ENCODE measurements around the gene USP46.
A peak's percentile ranks its signal among the peaks of the same experiment; 100 is the strongest.

Gene USP46

DNA sequence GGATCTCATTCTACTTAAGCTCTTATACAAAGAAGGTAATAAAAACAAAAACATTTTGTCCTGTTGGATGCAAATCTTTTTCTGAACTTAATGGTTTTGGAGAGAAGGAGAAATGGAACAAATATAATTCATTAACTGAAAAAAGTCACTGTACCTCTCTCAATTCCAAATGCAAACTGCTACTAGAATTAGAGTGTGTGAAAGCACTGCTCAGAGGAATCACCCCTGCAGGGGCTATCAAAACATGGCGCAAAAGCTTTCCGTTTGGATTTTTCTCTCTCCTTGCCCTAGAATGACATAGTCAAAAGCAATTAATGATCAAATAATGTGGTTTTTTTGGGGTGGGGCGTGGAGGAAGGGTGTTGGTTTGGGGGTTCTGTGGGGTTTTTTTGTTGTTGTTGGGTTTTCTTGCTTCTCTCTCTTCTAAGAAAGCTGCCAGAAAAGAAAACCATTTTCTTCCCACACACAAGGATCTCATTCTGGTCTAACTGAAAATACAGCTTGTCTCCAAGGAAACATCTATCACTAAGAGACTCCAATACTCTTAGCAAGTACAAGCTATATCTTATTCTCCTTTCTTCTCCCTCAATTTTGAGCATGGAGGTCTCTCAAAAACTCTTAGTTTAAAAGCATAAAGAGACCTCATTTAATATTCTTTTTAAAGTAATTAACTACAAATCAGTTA lies 41.6 kb downstream of the USP46 start:
- no peak for DNase-seq

DNA sequence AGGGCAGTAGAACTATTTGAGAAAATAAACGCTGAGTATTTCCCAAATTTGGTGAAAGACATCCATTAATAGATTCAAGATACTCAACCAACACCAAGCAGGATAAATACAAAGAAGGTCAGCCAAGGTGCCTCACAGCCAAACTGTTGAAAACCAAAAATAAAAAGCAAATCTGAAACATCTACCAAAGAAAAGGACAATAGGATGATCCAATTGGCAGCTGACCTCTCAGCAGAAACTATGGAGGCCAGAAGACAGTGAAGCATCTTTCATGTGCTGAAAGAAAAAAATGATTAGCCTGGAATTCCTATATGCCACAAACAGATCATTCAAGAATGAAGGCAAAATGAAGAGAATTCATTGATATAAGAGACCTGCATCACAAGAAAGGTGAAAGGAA lies 44.9 kb downstream of the USP46 start:
- DNase-seq: no peak

DNA sequence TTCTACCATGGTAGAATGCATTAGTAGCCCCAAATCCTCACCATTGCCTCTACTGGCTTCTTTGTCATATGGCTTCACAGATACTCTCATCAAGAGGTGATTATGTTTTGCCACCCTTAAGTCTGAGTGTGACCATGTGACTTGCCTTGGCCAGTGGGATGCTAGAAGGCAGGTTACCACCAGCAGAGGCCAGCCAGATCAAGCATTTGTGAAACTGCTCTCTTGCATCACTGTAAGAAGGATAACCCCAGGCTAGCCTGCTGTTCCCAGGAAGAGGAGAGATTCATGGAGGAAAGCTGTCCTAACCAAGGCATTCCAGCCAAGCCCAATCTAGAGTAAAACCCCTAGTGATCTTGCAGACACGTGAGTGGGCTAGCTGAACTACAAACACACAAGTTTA lies 46.8 kb downstream of the USP46 start:
- no peak for DNase-seq

DNA sequence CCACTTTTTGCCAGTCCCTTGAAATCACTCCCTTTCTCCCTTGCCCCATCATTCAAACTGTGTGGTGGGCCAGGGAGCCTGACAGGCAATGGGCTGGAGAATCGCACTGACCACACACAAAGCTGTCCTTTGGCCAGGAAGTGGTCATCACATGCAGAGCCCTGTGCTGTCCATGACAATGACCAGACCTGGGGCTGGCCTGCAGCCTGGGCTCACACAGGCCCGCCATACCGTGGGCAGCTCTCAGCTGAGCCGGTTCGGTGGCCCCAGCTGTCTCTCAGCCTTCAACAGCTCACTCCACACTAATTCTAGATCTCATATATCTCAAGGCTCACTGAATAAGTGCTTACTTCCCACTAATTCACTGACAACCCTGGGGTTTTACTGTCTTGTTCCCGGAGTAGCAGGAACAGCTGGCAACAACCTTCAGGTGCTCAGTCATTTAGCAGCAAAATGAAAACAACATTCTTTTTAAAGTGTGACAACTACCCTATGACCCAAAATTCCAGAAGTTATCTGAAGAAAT lies 48.0 kb downstream of the USP46 start:
- DNase-seq: no peak

DNA sequence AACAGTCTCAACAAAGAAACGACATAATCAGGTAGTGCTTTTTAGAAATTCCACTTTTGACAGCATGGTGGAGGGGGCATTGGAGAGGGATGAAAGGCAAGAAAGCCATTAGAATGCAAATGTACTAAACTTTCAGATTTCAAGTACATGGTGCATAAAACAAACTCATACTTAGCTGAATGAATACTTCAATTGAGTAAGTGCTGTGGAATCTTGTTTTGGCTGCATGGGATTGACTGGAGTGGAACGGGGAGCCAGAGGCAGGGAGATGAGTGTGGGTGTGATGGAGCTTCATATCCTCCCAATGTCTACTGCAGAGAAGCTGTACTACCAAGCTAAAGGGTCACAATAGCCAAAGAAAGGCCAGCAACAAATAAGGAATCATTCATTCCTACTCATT lies 52.4 kb downstream of the USP46 start:
- no peak for DNase-seq

DNA sequence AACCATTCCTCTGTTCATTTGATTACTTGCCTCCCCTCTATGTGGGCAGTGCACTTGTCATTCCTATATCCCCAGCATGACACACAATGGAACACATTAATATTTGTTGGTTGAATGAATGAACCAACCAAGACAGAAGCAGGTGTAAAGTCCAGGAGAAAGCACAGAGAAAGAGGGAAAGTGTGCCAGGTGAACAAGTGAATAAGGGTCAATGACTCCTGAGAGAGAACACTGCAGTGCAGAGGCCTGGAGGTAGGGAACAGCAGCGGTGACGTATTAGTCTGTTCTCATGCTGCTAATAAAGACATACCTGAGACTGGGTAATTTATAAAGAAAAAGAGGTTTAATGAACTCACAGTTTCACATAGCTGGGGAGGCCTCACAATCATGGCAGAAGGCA lies 53.1 kb downstream of the USP46 start:
- no peak for DNase-seq

DNA sequence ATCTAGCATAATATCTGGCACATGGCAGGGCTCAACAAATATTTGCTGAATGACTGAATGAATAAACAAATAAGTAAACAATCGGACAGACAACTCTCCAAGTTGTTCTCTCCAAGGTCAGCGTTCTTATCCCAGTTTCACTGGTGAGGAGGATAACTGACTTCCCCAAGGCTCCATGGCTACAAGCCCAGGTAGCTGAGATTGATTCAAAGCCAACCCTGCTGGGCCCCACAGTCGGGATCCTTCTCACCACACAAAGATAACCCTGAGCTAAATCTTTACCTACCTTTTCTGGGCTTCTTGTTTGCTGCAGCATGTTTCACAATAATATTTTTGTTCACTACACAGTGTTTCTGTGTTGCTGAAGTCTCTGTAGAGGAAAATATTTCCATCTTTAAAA lies 54.9 kb downstream of the USP46 start:
- no peak for DNase-seq

- no peak for DNase-seq
These were observed 58.8 kb downstream of the USP46 start for GRCh38 chr4:52600275-52600674.

DNA sequence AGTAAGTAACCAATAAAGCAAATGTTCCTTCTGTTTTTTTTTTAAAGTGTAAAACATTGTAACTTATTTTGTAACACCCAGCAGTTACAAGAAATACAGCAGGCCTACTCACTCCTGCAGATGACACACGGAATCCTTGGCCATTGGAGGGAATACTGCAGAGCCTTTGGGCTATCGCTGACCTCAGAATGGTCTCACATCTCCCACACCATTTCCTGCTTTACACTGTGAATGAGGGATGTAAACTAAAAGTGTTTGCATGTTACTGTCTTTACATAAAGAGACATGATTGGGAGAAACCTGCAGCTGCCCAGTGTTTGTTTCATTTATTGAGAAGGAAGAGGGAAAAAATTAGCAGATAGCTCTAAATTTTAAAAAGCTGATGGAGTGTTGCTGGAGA lies 64.1 kb downstream of the USP46 start:
- DNase-seq: no peak

- no peak for DNase-seq
These were observed 66.8 kb downstream of the USP46 start for GRCh38 chr4:52592287-52592686.

GRCh38 chr4:52588771-52589591 lies 70.1 kb downstream of the USP46 start:
- peak; percentile 36 for DNase-seq

DNA sequence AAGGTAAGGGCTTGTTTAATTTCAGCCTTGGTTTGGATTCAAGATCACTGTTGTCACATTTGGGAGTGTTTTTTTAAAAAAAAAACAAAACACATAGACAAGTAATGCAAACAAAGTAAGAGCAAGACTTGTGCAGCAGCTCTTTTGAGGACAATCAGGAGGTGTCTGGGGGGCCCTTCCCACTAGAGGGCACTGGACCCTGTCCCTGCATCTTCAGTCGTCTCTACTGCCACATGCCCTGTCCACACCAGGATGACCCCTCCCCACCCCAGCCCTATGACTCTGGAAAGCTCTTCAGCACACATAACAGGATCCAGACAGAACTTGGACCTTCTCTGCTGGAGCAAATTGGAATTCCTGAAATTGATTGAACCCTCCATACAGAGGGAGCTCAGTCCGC lies 71.0 kb downstream of the USP46 start:
- no peak for DNase-seq

GRCh38 chr4:52586069-52586468 lies 73.0 kb downstream of the USP46 start:
- DNase-seq: no peak

DNA sequence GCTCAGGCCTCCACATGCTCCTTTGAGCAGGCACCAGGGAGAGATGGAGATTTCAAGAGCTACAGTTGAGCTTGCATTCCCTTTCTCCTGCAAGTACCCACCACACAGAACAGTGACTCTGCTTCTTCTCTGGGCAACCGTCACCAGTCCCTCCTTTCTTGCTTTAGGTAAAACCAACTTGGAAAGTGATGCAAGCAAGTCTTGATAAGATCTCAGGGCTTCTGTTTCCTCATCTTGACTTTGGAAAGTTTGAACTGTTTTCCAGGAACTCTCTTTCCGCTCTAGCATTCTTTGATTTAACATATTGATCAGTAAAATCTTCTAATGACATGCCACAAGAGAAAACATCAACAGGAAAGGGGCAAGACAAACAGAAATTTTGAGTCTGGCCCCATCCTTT lies 73.7 kb downstream of the USP46 start:
- DNase-seq: no peak

DNA sequence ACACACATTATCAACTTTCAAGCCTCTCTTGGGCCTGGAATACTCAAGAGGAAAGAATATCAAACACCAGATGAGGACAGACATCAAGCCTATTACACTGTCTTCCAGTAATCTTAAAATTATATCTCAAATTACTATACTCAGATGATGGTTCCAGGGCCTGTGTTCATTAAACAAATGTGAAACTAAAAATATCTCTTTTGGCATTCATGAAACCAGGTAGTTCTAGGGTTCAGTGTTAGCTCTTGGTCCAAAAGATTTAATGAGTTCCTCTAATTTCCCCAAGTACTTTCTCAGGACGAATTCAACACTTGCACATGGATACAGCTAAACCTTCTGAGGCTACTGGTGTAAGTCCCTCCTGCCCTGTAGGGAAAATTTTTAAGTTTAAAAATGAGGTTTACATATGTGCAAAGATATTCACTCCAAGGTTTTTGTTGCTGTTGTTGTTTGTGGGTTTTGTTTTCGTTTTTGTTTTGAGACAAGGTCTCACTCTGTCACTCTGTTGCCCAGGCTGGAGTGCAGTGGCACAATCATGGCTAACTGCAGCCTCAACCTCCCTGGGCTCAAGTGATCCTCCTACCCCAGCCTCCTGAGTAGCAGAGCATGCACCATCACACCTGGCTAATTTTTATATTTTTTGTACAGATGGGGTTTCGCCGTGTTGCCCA lies 79.4 kb downstream of the USP46 start:
- no peak for DNase-seq

GRCh38 chr4:52578951-52579350 lies 80.2 kb downstream of the USP46 start:
- no peak for DNase-seq

DNA sequence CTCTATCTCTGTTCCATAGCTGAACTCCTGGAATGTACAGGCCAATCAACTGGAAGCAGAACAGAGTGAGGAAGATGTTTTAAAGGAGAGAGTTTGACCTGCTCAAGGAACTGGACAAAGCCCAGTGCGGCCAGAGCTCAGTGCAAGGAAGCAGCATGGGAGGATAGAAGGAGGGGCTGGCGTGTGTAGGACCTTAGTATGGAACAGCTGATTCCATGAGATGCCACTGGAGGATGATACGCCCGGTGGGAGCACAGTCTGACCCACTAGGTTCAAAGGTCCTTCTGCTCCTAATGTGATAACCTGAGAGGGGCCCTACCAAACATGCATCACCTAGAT lies 81.5 kb downstream of the USP46 start:
- no peak for DNase-seq

DNA sequence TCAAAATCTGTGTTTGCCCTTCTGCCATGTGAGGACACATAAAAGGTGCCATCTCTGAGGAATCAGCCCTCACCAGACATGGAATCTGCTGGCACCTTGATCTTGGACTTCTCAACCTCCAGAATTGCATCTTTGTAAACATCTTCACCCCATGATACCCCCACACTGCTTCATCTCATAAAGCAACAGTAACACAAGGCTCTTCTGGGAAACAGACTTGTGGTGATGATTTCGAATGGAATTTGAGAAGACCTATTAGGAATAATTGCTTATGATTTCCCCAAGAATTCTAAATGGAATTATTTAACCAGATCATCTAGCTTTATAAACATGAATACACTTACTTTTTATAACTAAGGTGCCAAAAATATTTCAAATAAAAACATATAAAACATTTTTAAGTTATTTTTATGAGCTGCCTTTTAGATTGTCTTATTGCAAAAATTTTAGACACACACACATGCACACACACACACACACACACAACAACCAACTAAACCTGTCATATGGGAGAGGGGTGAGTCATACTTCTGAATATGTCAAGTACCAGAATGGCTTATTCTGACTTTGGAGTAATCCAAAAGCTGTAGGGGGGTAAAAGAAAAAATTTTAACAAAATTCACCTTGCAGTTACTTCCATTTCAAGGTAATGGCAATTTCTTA lies 82.0 kb downstream of the USP46 start:
- no peak for DNase-seq

DNA sequence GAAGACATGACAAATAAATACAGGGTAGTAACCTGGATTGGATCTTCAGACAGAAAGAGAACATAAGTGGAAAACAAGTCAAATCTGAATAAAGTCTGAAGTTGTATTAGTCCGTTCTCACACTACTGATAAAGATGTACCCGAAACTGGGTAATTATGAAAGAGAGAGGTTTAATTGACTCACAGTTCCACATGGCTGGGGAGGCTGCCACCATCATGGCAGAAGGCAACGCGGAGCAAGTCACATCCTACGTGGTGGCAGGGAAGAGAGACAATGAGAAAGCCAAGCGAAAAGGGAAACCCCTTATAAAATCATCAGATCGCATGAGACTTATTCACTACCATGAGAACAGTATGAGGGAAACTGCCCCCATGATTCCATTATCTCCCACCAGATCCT lies 82.8 kb downstream of the USP46 start:
- DNase-seq: no peak

DNA sequence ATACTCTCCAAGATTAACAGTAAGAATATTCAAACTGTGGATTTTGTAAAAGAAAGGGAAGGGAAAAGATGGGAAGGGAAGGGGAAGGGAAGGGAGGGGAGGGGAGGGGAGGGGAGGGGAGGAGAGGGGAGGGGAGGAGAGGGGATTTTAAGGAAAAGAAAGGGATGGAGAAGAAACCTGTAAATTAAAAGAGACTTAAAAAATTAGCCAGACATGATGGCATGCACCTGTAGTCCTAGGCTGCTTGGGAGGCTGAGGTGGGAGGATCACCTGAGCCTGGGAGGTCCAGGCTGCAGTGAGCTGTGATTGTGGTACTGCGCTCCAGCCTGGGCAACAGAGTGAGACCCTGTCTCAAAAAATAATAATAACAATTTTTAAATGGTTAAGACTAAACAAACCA lies 83.7 kb downstream of the USP46 start:
- DNase-seq: no peak

DNA sequence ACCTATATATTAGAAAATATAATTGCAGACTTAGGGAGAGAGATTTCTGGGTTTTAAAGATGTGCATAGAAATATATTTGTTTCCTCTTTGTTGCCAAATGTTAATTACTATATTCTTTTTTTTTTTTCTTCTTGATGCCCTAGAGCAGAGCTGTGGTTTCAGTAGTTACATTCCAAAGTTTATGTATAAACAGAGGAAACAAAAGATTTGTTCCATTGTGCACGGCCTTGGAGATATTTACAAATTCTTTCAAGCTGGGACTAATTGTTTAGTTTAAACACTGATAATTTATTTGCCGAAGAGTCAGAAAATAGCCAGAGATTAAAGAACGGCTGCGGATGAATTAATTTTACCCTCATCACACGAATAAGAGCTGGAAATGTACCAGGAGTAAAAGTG lies 85.1 kb downstream of the USP46 start:
- no peak for DNase-seq

DNA sequence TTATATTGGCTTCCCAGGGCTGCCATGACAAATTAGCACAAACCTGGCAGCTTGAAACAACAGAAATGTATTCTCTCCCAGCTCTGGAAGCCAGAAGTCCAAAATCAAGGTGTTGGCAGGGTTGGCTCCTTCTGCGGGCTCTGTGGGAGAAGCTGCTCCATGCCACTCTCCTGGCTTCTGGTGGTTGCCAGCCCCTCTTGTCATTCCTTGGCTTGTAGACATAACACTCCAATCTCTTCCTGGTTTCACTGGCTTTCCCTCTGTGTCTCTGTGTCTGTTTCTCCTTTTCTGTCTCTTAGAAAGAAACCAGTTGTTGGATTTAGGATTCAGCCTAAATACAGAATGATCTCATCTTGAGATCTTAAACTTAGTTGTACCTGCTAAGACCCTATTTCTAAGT lies 85.5 kb downstream of the USP46 start:
- no peak for DNase-seq

DNA sequence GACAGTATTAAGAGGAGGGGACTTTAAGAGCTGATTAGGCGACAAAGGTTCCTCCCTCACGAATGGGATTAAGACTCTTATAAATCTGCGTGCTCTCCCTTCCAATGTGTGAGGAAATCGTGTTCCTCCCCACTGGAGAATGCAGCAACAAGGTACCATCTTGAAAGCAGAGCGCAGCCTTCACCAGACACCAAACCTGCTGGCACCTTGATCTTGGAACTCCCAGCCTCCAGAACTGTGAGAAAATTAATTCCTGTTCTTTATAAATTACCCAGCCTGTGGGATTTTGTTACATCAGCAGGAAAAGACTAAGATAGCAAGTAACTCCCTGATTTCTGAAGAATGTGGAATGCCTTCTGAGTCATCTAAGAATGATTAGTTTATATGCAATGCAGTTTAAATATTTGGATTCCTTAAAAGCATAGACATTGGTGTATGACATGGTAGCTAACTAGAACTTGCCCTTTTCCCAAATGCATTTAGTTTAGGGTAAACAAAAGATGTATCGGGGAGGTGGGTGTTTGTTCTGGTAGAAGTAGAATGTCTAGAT lies 86.1 kb downstream of the USP46 start:
- no peak for DNase-seq
